Stimulated activated CD8-positive, alpha-beta memory T cell treated with anti-CD3 and anti-CD28 coated beads, Interleukin-7, amount 100 ng/mL, for 1 hour (primary cell): ENCODE results near the gene APPBP2.
"Not testable (repeated sequence)": the region's sequence is repeated elsewhere in the genome, so short reads cannot be mapped to it uniquely, and the experiment has no call there.

Experiments used
- DNase-seq, 2 donors: peaks; one replicate each; pipeline ENCODE4 v3.0.0-alpha.2; 2020; ENCODE audit warnings: low read depth in 2 of 2

APPBP2 gene

DNA sequence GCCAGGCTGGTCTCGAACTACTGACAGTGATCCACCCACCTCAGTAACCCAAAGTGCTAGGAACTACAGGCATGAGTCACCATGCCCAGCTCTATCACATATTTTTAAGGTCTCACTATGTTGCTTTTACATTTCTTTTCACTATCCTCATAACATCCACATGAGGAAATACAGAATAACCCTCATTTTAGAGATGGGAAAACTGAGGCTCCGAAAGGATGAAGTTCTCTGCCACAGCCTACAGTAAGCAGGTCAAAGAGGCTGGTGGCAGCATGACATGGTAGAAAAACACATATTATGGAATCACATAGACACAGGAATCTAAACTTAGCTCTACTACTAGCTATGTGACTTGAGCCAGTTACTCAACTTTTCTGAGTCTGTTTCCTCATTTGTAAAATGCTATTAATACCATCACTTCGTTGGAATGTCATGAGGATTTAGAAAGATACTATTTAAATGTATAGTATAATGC lies 32.2 kb downstream of the APPBP2 start:
- no peak for DNase-seq

DNA sequence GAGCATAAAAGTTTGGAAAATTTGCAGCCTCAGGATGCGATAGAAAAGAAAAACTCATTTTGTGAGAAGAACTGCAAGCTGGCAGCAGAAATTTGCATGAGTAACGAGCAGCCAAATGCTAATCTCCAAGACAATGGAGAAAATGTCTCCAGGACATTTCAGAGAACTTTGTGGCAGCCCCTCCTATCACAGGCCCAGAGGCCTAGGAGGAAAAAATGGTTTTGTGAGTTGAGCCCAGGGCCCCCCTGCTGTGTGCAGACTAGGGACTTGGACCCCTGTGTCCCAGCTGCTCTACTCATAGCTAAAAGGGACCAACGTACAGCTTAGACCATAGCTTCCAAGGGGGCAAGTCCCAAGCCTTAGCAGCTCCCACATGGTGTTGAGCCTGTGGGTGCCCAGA lies 34.3 kb downstream of the APPBP2 start:
- DNase-seq, result no peak

DNA sequence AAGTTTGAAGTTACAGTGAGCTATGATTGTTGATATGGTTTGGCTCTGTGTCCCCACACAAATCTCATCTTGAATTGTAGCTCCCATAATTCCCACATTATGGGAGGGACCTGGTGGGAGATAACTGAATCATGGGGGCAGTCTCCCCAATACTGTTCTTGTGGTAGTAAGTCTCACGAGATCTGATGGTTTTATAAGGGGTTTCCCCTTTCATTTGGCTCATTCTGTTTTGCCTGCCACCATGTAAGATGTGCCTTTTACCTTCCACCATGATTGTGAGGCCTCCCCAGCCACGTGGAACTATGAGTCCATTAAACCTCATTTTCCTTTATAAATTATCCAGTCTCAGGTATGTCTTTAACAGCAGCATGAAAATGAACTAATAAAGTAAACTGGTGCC lies 35.4 kb downstream of the APPBP2 start:
- not testable (repeated sequence) for DNase-seq

DNA sequence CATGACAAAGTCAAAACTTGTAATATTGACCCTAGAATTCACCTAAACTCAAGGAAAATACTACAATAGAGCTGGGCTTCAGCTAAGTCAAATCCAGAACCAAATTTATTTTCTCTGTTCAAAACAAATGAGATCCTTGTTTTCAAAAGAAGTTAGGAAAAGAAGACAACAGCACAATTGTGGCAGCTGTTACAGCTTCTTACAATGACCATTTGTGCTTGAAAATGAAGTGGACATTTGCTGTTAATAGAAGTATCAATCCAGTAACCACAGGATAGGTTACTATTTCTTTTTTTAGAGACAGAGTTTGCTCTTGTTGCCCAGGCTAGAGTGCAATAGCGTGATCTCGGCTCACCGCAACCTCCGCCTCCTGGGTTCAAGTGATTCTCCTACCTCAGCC lies 44.4 kb downstream of the APPBP2 start:
- DNase-seq, result no peak

- no peak for DNase-seq
Observed at GRCh38 chr17:60473788-60474187, 52.3 kb downstream of the APPBP2 start.

DNA sequence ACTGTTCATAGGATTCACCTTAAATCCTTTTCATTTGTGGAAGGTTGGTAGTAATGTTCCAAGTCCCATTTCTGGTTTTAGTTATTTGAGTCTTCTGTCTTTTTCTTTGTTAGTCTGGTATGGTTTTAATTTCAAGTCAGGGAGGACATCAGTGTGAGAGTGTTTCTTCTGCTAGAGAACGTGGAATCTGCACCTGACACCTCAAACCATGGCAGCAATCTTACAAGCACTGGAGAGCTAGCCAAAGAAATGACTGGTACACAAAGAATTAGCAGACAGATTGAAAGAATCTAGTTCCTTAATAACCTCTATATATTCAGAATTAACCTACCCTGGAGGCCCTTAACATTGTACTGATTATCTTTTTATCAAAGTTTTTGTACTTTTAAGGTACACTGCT lies 53.6 kb downstream of the APPBP2 start:
- no peak for DNase-seq

GRCh38 chr17:60471451-60471850 lies 54.6 kb downstream of the APPBP2 start:
- no peak for DNase-seq

- DNase-seq, result no peak
Observed at GRCh38 chr17:60468371-60468770, 57.7 kb downstream of the APPBP2 start.

DNA sequence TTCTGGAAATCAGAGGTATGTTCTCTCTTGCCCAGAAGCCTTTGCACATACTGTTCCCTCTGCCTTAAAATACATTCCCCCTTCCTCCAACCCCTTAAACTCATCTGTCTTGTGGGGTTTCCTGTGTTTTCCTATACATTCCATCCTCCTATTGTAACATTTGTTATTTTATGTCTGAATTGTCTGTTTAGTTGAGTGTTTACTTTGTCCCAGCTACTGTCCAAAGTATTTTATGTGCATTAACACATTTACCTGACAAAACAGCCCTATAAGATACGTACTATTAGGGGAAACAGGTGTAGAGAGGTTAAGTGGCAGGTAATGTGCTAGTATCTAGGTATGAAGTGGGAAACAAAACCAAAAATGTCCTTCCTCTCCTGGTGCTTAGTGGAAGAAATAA lies 61.7 kb downstream of the APPBP2 start:
- no peak for DNase-seq

DNA sequence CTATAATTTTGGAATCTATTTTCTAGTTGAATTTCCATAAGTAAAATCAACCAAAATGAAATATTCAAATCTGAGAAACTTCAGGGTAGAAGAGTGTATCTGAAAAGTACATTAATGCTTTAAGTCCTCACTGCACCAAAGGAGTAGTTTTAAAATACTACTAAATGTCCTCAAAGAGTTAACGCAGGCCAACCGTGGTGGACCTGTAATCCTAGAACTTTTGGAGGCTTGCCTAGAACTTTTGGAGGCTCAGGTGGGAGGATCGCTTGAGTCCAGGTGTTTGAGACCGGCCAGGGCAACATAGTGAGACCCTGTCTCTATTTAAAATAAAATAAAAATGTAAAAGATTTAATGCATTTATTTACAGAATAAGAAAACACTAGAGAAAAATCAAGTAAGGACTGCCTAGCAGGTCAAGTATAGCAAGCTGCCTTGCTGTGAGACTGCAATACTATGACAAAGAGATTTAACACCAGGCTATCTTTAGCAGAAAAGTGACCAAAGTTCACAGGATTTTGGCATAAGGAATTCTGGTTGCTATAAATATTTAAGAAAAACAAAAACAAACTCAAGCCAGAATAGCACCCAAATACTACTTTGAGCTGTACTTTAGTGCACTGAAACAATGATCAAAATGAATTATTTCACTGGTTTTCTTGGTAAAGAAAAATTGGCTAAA lies 62.7 kb downstream of the APPBP2 start:
- no peak for DNase-seq

DNA sequence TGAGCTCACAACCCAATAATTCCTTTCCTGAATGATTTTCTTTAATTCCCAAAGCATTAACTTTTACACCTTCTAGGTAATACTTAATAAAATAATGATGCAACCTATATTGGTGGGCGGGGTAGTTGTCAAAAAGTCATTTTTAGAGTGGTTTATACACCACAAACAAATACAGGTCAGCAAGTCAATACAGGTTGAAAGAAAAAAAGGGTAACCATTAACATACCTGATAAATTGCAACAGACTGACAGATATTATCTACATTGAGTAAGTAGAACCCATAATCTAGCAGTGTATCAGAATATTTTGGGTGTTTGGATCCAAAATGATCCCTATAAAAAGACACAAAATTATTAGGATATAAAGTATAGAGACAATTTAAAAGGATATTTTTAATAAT lies 64.5 kb downstream of the APPBP2 start:
- no peak for DNase-seq

DNA sequence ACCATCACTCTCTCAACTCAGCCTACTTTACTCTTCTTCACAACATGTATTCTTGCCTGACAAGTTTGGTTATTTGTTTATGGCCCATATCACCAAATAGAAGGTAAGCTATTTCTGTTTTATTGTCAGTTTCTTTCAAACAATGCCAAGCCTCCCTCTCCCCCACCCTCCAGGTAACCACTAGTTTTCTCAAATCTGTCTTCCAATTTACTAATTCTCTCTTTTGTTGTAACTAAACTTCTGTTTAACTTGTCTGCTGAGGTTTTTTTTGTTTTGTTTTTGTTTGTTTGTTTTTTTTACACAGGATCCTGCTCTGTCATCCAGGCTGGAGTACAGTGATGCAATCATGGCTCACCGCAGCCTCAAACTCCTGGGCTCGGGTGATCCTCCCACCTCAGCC lies 68.9 kb downstream of the APPBP2 start:
- no peak for DNase-seq

GRCh38 chr17:60455378-60455777 lies 70.7 kb downstream of the APPBP2 start:
- no peak for DNase-seq

GRCh38 chr17:60451965-60452364 lies 74.1 kb downstream of the APPBP2 start:
- no peak for DNase-seq

- DNase-seq, result no peak
Observed at GRCh38 chr17:60451071-60451470, 75.0 kb downstream of the APPBP2 start.

DNA sequence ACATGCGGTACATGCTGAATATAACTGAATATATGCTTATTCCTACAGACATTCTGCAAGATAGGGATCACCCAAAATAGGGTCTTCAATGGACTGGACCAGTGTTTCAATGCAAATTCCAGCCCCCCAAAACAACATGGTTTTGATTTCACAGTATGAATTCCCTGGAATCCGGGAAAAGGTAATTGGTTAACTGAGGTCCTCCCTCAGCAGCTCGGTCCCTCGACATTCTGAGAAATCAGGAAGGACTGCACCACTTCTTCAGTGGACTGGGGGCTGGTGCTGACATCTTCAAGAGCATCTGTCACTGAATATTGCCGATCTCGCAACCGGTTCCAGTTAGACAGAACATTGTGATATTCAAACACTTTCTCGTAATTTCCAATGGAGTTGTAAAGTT lies 78.7 kb downstream of the APPBP2 start:
- DNase-seq, result no peak

DNA sequence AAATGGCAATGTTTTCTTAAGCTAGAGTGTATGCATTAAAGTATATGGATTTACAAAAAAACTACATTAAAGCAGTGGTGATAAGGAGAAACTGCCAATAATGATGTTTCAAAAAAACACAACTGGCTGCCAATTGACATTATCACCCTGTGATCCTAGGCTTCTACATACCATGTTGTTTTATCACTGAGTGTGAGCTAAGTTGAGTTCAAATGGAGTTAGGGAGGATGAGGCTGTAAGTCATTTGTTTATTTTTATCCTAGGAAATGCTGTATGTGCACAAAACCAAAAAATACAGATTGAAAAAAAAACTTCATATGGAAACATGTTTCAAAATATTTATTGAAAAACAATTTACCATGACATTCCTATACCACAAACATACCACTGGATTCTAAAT lies 80.9 kb downstream of the APPBP2 start:
- DNase-seq, result no peak

- no peak for DNase-seq
Observed at GRCh38 chr17:60443713-60444112, 82.3 kb downstream of the APPBP2 start.

- DNase-seq, result no peak
Observed at GRCh38 chr17:60442271-60443173, 83.5 kb downstream of the APPBP2 start.

DNA sequence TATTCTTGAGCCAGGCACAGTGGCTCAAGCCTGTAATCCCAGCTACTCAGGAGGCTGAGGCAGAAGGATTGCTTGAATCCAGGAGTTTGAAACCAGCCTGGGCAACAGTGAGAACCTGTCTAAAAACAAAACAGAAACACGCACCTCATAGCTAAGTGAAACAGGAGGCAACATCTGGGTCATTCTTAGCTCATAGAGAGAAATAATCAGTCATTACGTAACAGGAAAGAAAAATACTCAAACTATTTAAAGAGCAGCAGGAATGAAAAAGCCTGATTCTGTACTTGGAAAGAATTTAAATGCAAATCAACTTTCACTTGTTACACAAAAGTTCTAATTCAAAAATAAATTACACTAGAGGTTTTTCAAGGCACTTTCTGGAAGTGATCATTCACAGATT lies 86.5 kb downstream of the APPBP2 start:
- DNase-seq, result no peak

- DNase-seq, result no peak
Observed at GRCh38 chr17:60436676-60437075, 89.4 kb downstream of the APPBP2 start.

- DNase-seq, result peak; percentile 14 to 24
Observed at GRCh38 chr17:60435244-60436167, 90.5 kb downstream of the APPBP2 start.
